Testis (tissue), 2 donors: ENCODE measurements around the gene SPATA20.

Experiments
- POLR2A ChIP-seq: fragments of 450-650 bp; IDR thresholded peaks from one replicate; pipeline ENCODE4 v1.6.1; 2017; ENCODE audit warnings: antibody characterized with exemption, mild to moderate bottlenecking, moderate library complexity
- TF ChIP-seq, protein P1 (sequence below), 3 experiments: fragments of 450-650 bp in 2 of 3; fragments of 200-600 bp in 1 of 3; sonication (generic) in 1 of 3; IDR thresholded peaks; one replicate each; pipeline ENCODE4 v1.5.1; 2016 to 2019; ENCODE audit warnings: antibody characterized with exemption in 3 of 3, mild to moderate bottlenecking in 2 of 3, moderate library complexity in 1 of 3

DNA sequence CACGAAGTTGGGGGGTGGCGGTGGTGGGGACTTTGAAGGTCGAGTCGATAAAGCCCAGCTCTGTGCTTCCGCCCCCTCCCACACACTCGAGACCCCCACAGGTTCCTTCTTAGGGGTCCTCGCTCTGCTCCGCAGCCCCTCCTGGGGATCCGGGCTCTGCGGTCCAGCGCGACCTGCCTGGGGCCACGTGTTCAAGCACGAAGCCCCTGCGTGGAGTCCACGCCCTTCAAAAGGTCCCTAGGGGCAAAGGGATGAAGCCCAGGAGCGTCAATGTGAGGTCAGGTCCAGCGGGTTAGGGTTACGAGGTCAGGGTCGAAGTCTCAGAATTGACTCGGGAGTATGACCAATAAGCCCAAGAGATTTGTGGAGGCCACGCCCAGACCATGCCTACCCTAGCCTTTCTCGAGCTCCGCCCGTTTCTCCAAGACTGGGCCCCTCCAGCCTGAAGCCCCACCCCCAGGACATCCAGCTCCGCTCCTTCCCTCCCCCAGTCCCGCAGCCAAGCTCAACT is 12.8 kb downstream of the SPATA20 start:
- TF ChIP-seq, protein P1, sequence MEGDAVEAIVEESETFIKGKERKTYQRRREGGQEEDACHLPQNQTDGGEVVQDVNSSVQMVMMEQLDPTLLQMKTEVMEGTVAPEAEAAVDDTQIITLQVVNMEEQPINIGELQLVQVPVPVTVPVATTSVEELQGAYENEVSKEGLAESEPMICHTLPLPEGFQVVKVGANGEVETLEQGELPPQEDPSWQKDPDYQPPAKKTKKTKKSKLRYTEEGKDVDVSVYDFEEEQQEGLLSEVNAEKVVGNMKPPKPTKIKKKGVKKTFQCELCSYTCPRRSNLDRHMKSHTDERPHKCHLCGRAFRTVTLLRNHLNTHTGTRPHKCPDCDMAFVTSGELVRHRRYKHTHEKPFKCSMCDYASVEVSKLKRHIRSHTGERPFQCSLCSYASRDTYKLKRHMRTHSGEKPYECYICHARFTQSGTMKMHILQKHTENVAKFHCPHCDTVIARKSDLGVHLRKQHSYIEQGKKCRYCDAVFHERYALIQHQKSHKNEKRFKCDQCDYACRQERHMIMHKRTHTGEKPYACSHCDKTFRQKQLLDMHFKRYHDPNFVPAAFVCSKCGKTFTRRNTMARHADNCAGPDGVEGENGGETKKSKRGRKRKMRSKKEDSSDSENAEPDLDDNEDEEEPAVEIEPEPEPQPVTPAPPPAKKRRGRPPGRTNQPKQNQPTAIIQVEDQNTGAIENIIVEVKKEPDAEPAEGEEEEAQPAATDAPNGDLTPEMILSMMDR (IDR thresholded peaks at IDR 0.05) = no peak
- no peak for TF ChIP-seq POLR2A
